HG03095 (cell line): Measurements from ENCODE around the gene TSPAN6.

Source experiments
- ATAC-seq: cut with Tn5 transposase; IDR thresholded peaks from one replicate; pipeline ENCODE4 v1.9.1; 2021; ENCODE audit warnings: moderate library complexity; ENCODE audit not compliant: unreplicated experiment

The TSPAN6 gene

DNA sequence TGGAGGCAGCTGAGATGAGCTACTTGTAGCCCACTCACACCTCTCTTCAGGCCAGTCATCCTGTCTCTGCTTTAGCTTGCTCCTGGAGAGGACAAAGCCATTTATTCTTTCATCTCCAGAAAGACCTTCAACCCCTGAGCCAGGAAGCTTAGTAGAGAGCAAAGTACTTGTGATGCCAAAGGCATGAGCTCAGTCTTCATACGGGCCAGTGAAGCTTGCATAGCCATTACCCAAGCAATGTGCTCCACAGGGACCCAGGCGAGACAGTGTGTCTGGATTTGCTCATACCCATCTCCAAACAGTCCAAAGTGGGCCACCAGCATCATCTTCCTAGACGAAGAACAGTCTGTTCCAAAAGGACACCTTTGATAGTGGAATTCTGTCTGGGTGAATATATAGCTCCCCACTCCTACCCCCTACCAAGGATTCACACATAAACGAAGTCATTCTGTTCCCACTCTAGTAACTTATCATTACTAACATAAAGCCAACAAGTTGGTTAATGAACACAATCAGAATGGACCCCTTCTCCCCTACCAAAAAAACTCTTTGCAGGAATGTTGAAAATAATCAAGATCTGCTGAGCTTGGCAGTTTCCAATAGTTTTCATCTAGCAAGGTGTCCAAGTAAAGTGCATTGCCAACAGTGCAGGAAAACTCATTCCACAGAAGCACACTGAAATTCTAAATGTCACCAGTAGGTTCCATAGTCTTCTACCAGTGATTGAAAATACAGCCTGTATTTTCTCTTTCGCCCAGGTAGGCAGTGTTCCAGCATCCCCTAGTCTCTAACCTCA lies 45.2 kb downstream of the TSPAN6 start:
- no peak for ATAC-seq

DNA sequence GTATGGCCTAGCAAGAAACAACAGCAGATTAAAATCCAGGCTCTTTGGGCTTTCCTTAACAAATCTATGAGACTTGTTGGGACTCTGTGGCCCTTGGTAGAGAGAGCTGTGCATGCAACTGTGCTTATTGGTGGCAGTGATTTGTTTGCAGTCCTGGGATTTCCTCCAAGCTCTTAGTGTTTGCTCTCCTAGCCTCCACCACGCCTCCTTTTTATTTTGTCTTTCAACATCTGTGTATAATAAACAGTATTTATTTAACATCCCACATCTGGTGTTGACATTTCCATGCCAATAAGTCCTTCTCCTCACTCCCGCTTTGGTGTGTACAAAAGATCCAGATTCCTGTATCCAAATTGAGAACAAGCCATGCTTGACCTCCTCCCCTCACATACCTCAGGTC lies 48.7 kb downstream of the TSPAN6 start:
- ATAC-seq, result no peak

DNA sequence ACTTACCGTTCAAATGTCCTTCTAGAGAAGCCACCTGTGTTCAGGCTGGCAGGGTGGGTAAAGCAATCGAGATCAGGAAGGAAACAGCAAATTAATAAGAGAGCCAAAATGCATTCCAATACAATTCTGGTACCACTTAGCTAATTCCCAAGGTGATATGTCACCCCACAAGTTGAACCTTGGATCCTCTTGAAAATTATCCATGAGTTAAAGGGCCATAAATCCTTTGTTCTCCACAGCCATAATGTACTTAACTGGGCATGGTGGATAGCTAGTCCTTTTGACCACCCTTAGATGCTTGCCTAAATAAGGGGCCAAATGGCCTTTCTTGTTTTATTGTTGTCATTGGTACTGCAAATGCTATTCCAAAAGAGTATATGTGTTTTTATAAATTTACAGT lies 49.9 kb downstream of the TSPAN6 start:
- no peak for ATAC-seq

DNA sequence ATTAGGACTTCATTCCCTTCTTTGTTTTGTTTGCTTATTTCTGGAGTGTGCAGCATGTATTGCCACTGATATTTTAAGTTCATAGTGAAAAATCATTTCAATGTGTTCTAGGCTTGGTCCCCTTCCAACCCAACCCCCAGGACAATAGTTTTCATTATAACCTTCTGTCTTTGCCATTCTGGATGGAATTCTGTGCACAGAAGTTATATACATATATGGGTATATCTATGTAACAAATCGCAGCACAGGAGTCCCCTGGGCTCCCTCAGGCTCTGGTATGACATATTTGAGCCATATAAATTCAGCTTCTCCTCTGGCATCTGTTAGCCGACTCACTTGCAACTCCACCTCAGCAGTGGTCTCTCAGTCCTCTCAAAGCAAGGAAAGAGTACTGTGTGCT lies 52.0 kb downstream of the TSPAN6 start, which contains the start of gene TNMD:
TNMD (plus strand) TSS at position 326 of the 400 bp plus-strand sequence. CDS start 83 bp downstream, outside the sequence.
- ATAC-seq, result no peak
